CD4-positive, alpha-beta T cell (primary cell): Measurements from ENCODE around the gene ADGRE1. TPM values are rescaled to one million over a fixed set of nuclear protein-coding genes. Genes with fewer than 3 reads are reported as not detected.

ENCODE experiments used
- ATAC-seq: fragments of 200-7000 bp; cut with Tn5 transposase; one replicate; pipeline ENCODE4 v1.10.0; 2022; ENCODE audit warnings: mild to moderate bottlenecking; ENCODE audit not compliant: poor library complexity
- CTCF ChIA-PET: fragments of 350-600 bp; sonication (Branson Sonifier 250); formaldehyde crosslinking; loops from one replicate; lab custom pipeline; 2021; ENCODE audit warnings: antibody characterized with exemption, inconsistent platforms; lab: Charles Lee
- POLR2A ChIA-PET: fragments of 350-600 bp; sonication (Branson Sonifier 250); formaldehyde crosslinking; loops from one replicate; lab custom pipeline; 2021; ENCODE audit warnings: antibody characterized with exemption, inconsistent platforms; lab: Charles Lee
- DNase-seq, 14 experiments: peaks; one replicate each; pipeline ENCODE4 v3.0.0-alpha.2; 2013 to 2020; ENCODE audit warnings: mixed read lengths in 2 of 14
- H3K27ac ChIP-seq, 2 donors: one replicate each; pipeline versions ENCODE4 v1.5.1 to v1.7.0; 2013; ENCODE audit warnings: low read length in 2 of 2, low read depth in 1 of 2, mild to moderate bottlenecking in 1 of 2
- H3K27me3 ChIP-seq, 2 experiments: 1 replicate in 1 of 2; 2 replicates in 1 of 2; pipeline versions ENCODE4 v1.6.1 to v1.7.0; 2013; ENCODE audit warnings: low read length in 2 of 2, control low read depth in 1 of 2, mild to moderate bottlenecking in 1 of 2, moderate library complexity in 1 of 2; ENCODE audit not compliant: insufficient read depth in 2 of 2, control insufficient read depth in 1 of 2
- H3K36me3 ChIP-seq: one replicate; pipeline ENCODE4 v1.6.1; 2013; ENCODE audit warnings: low read length, control low read depth; ENCODE audit not compliant: insufficient read depth
- H3K4me1 ChIP-seq: one replicate; pipeline ENCODE4 v1.6.1; 2013; ENCODE audit warnings: low read length, control low read depth; ENCODE audit not compliant: insufficient read depth
- H3K4me3 ChIP-seq: one replicate; pipeline ENCODE4 v1.5.1; 2013; ENCODE audit warnings: mild to moderate bottlenecking, low read length, moderate library complexity
- H3K9me3 ChIP-seq, 2 experiments: 1 replicate in 1 of 2; 2 replicates in 1 of 2; pipeline versions ENCODE4 v1.6.1 to v1.7.0; 2013; ENCODE audit warnings: low read length in 2 of 2, mild to moderate bottlenecking in 2 of 2, control low read depth in 1 of 2, moderate library complexity in 1 of 2; ENCODE audit not compliant: control insufficient read depth in 1 of 2, insufficient read depth in 1 of 2
- H3K27ac Mint-ChIP-seq: one replicate; pipeline ENCODE4 v1.8.0; 2020; ENCODE audit warnings: mixed read lengths
- H3K27me3 Mint-ChIP-seq: one replicate; pipeline ENCODE4 v1.8.0; 2021; ENCODE audit warnings: mixed read lengths
- H3K36me3 Mint-ChIP-seq: one replicate; pipeline ENCODE4 v1.8.0; 2021; ENCODE audit warnings: low read depth, mixed read lengths
- H3K4me1 Mint-ChIP-seq: one replicate; pipeline ENCODE4 v1.8.0; 2021; ENCODE audit warnings: low read depth, mixed read lengths
- H3K4me3 Mint-ChIP-seq: one replicate; pipeline ENCODE4 v1.8.0; 2020; ENCODE audit warnings: mild to moderate bottlenecking, mixed read lengths
- H3K9me3 Mint-ChIP-seq: one replicate; pipeline ENCODE4 v1.8.0; 2020; ENCODE audit warnings: mixed read lengths
- intact Hi-C, 2 experiments: fragments of 100-400 bp; cut with DNase I in 1 of 2; cut with micrococcal nuclease in 1 of 2; formaldehyde crosslinking; loops; one replicate each; pipeline versions ENCODE4 v1.15.1 to v1.9.0; 2023 to 2025; cut with DNase I, micrococcal nuclease
- total RNA-seq, 174 experiments: library from RNA in 2 of 174; stranded (reverse) in 2 of 174; gene quantifications; one replicate each; pipeline ENCODE4 v1.2.3 and lab custom pipeline; 2021 to 2026
- TF ChIP-seq, protein P1 (sequence below): fragments of 200-600 bp; IDR thresholded peaks from one replicate; pipeline ENCODE4 v1.8.0; 2022; ENCODE audit warnings: antibody characterized with exemption, mild to moderate bottlenecking

Gene ADGRE1
- total RNA-seq, 2 experiments from 2014 or later: 5.4 to 6.0 TPM

GRCh38 chr19:6854758-6855157 is 32.6 kb upstream of the ADGRE1 start:
- TF ChIP-seq, protein P1, sequence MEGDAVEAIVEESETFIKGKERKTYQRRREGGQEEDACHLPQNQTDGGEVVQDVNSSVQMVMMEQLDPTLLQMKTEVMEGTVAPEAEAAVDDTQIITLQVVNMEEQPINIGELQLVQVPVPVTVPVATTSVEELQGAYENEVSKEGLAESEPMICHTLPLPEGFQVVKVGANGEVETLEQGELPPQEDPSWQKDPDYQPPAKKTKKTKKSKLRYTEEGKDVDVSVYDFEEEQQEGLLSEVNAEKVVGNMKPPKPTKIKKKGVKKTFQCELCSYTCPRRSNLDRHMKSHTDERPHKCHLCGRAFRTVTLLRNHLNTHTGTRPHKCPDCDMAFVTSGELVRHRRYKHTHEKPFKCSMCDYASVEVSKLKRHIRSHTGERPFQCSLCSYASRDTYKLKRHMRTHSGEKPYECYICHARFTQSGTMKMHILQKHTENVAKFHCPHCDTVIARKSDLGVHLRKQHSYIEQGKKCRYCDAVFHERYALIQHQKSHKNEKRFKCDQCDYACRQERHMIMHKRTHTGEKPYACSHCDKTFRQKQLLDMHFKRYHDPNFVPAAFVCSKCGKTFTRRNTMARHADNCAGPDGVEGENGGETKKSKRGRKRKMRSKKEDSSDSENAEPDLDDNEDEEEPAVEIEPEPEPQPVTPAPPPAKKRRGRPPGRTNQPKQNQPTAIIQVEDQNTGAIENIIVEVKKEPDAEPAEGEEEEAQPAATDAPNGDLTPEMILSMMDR: no peak
- POLR2A ChIA-PET: interaction anchor here (0.6 kb wide), 1 partner anchor 281 kb away, joined by 3 read pairs; no protein-coding TSS in a partner anchor
- intact Hi-C loops: no loop called here
- H3K4me1 Mint-ChIP-seq: no peaks in the 10 kb centered on the region
- H3K27ac Mint-ChIP-seq: no peak overlapping the region
- H3K27me3 Mint-ChIP-seq: no peaks in the 10 kb centered on the region
- Histone ChIP-seq H3K4me1 (no peaks in the 10 kb centered on the region), H3K27me3 (no peaks in the 10 kb centered on the region), H3K4me3 (no peak overlapping the region), H3K27ac (no peak overlapping the region), H3K36me3 (peaks cover 67% of the 10 kb centered on the region), H3K9me3 (no peaks in the 10 kb centered on the region)
- H3K36me3 Mint-ChIP-seq: peaks cover 71% of the 10 kb centered on the region
- CTCF ChIA-PET: no interaction called here
- DNase-seq: no peak
- no peak overlapping the region for H3K4me3 Mint-ChIP-seq
- no peaks in the 10 kb centered on the region for H3K9me3 Mint-ChIP-seq
- no peak for ATAC-seq

DNA sequence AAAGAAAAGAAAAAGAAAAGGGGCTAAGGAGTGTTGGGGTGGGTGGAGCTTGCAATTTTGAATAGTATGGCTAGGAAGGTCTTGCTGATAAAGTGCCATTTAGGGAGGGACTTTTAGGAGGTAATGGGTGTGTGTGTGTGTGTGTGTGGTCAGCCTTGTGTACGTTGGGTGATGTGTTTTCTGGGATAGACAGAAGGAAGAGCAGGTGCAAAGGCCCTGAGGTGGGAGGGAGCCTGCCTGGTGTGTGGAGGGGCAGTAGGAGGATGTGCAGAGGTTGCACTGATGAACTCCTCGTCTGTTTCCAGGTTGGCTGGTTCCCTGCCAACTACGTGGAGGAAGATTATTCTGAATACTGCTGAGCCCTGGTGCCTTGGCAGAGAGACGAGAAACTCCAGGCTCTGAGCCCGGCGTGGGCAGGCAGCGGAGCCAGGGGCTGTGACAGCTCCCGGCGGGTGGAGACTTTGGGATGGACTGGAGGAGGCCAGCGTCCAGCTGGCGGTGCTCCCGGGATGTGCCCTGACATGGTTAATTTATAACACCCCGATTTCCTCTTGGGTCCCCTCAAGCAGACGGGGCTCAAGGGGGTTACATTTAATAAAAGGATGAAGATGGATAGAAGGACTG is 30.5 kb upstream of the ADGRE1 start:
- peaks cover under 1% of the 10 kb centered on the region for H3K4me1 ChIP-seq
- no peaks in the 10 kb centered on the region for H3K27me3 ChIP-seq
- H3K9me3 Mint-ChIP-seq: no peaks in the 10 kb centered on the region
- ATAC-seq (no peak), DNase-seq (no peak)
- H3K4me3 Mint-ChIP-seq: no peak overlapping the region
- no peaks in the 10 kb centered on the region for H3K9me3 ChIP-seq
- H3K4me3 ChIP-seq: no peak overlapping the region
- H3K4me1 Mint-ChIP-seq: peaks cover 6% of the 10 kb centered on the region
- no peak overlapping the region for H3K27ac ChIP-seq
- TF ChIP-seq, protein P1: no peak
- intact Hi-C loops: no loop called here
- ChIA-PET POLR2A (interaction anchor here (0.7 kb wide), 1 partner anchor 84 kb away, joined by 3 read pairs; the partner anchor contains the start of gene VAV1), CTCF (no interaction called here)
- peaks cover 47% of the 10 kb centered on the region for H3K36me3 ChIP-seq
- no peak overlapping the region for H3K27ac Mint-ChIP-seq
- H3K36me3 Mint-ChIP-seq: peaks cover 54% of the 10 kb centered on the region
- H3K27me3 Mint-ChIP-seq: no peaks in the 10 kb centered on the region

DNA sequence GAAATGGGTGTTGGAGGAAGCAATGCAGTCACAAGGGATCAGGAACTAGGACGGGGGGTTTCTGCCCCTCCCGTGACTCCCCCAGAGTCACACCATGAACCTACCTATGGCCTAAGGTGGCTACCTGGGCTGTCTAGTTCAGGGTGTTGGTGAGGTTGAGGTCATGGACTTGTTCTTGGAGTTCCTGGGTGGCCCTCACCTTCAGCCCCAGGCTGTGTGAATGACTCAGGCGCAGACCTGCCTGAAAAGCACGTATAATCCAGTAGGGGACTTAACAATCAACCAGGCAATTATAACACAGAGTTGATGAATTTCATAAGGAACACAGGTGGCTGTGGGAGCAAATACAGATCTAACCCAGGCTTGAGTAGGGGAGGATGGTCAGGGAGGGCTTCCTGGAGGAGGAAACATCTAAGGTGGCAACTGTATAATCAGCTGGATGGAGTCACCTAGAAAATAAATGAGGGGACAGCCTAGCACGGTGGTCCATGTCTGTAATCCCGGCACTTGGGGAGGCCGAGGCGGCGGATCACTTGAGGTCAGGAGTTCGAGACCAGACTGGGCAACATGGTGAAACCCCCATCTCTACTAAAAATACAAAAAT is 25.6 kb upstream of the ADGRE1 start:
- Mint-ChIP-seq H3K27me3 (no peaks in the 10 kb centered on the region), H3K9me3 (no peaks in the 10 kb centered on the region), H3K27ac (peak overlapping the region; percentile 82), H3K36me3 (peaks cover 10% of the 10 kb centered on the region), H3K4me3 (peak overlapping the region; percentile 66), H3K4me1 (peaks cover 24% of the 10 kb centered on the region)
- intact Hi-C loops: loop anchor here (1.0 to 10.0 kb wide), 6 partner anchors 59 to 814 kb away; partner anchors contain the start of genes CLPP (in 1 of the 2) and CRB3 (in 1 of the 2)
- peaks cover 7% of the 10 kb centered on the region for H3K36me3 ChIP-seq
- no peaks in the 10 kb centered on the region for H3K27me3 ChIP-seq
- H3K9me3 ChIP-seq: no peaks in the 10 kb centered on the region
- ChIA-PET CTCF (interaction anchor here (0.6 to 3.7 kb wide), 7 partner anchors 29 to 230 kb away, joined by 3 to 45 read pairs (median 3); partner anchors contain the start of genes GPR108, TRIP10 and VAV1), POLR2A (interaction anchor here (1.0 to 2.2 kb wide), 3 partner anchors 89 to 124 kb away, joined by 3 to 44 read pairs (median 5); partner anchors contain the start of genes GPR108 and VAV1)
- peak in 3 of 14 experiments; percentile 25 to 39 (median 29) for DNase-seq
- H3K4me3 ChIP-seq: no peak overlapping the region
- TF ChIP-seq, protein P1: no peak
- H3K4me1 ChIP-seq: peaks cover 18% of the 10 kb centered on the region
- no peak for ATAC-seq
- H3K27ac ChIP-seq: peak overlapping the region in 1 of 2 donors; percentile 39
